ENCODE results near the gene ARHGEF16.

GRCh38 chr1:3505161-3505560 lies 50.7 kb downstream of the ARHGEF16 start:
- TF ChIP-seq CTCF (IDR thresholded peaks at IDR 0.05), result no peak
- TF ChIP-seq POLR2A (IDR thresholded peaks at IDR 0.05), result no peak

Data from heart left ventricle (tissue), 13 donors.